Measurements from ENCODE around the gene LIN7C. TPM values are rescaled to one million over a fixed set of nuclear protein-coding genes. Genes with fewer than 3 reads are reported as not detected.

The LIN7C gene
- total RNA-seq, 2 donors from 2014 or later: 18.8 to 23.7 TPM

DNA sequence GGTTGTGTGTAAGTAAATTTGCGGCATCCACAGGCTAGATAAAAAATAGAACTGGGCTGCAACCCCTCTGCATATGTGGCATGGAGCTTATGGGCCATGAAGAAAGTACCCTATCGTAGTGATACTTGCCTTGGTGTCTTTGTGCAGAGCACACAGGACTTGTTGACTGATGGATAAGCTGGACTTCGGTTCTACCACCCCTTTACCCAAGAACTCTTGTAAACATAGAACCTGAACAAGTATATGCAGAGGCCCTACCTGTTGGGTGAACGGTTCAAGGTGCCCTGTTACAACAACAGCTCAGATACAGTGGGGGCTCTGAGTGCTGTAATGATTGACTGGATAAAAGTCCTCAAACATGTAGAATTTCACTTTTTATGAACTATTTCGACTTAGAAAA, 30.9 kb downstream of the LIN7C start:
- H3K27me3 ChIP-seq: no peaks in the 10 kb centered on the region
- no peak overlapping the region for H3K27ac ChIP-seq
- H3K36me3 ChIP-seq: no peaks in the 10 kb centered on the region
- TF ChIP-seq, protein P1, sequence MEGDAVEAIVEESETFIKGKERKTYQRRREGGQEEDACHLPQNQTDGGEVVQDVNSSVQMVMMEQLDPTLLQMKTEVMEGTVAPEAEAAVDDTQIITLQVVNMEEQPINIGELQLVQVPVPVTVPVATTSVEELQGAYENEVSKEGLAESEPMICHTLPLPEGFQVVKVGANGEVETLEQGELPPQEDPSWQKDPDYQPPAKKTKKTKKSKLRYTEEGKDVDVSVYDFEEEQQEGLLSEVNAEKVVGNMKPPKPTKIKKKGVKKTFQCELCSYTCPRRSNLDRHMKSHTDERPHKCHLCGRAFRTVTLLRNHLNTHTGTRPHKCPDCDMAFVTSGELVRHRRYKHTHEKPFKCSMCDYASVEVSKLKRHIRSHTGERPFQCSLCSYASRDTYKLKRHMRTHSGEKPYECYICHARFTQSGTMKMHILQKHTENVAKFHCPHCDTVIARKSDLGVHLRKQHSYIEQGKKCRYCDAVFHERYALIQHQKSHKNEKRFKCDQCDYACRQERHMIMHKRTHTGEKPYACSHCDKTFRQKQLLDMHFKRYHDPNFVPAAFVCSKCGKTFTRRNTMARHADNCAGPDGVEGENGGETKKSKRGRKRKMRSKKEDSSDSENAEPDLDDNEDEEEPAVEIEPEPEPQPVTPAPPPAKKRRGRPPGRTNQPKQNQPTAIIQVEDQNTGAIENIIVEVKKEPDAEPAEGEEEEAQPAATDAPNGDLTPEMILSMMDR (IDR thresholded peaks at IDR 0.05): no peak
- H3K4me3 ChIP-seq: no peak overlapping the region
- H3K9me3 ChIP-seq: no peaks in the 10 kb centered on the region
- no peak for DNase-seq (ENCODE audit: low spot score)
- peaks cover 0 to 13% of the 10 kb centered on the region in 2 donors for H3K4me1 ChIP-seq

DNA sequence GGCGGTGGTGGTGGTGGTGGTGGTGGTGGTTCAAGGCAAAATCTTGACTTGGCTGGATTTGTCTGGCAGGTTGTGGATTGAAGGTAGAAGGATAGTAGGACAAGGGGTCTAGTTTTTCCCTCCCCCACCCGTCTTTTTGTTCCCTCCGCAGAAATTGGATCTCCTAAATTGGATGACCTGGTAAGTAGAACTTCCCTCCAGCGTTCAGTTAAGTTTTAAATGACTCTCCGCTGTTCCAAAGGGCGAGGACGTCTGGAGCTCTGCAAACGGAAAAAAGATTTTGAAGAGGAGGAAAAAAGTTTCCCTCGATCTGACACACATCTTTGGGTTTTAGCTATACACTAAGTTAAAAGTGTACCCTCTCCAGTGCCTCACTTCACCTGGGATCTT, 33.6 kb downstream of the LIN7C start:
- no peaks in the 10 kb centered on the region for H3K9me3 ChIP-seq
- H3K4me1 ChIP-seq: peaks cover 0 to 38% of the 10 kb centered on the region in 2 donors
- peak overlapping the region; percentile 82 to 90 for H3K27ac ChIP-seq
- no peaks in the 10 kb centered on the region for H3K27me3 ChIP-seq
- H3K4me3 ChIP-seq: peak overlapping the region; percentile 82 to 87
- DNase-seq (ENCODE audit: low spot score): no peak
- TF ChIP-seq, protein P1 (IDR thresholded peaks at IDR 0.05): no peak
- H3K36me3 ChIP-seq: no peaks in the 10 kb centered on the region

DNA sequence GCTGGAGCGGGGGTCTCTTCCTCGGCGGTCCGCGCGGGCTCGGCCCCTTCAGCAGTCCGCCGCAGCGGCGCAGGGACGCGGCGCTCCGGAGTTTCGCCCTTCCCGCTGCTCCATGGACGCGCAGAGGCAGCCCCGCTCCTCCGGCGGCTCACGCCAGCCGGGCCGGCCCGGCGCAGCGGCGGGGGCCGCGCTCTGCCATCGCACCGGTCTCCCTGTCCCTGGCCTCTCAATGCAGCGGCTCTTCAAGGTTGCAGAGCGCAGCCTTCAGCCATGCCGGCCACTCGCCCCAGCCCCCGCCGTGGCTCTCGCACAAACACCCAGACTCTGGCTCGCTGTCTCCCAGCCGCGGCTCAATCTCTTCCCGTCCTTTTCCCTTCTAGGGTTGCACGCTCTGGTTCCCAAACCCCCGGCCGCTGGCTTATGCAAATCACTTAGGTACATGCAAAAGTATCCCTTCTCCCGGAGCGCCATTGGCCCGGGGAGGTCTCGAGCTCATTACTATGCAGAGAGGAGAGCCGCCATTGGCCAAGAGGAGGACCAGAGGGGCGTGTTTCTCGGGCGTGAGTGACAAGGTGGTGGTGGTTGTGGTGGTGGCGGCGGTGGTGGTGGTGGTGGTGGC, 34.1 kb downstream of the LIN7C start, which contains the start of gene LGR4:
LGR4 (minus strand) TSS at position 393 of the 619 bp plus-strand sequence. CDS start 488 bp downstream, outside the sequence.
- no peaks in the 10 kb centered on the region for H3K9me3 ChIP-seq

DNA sequence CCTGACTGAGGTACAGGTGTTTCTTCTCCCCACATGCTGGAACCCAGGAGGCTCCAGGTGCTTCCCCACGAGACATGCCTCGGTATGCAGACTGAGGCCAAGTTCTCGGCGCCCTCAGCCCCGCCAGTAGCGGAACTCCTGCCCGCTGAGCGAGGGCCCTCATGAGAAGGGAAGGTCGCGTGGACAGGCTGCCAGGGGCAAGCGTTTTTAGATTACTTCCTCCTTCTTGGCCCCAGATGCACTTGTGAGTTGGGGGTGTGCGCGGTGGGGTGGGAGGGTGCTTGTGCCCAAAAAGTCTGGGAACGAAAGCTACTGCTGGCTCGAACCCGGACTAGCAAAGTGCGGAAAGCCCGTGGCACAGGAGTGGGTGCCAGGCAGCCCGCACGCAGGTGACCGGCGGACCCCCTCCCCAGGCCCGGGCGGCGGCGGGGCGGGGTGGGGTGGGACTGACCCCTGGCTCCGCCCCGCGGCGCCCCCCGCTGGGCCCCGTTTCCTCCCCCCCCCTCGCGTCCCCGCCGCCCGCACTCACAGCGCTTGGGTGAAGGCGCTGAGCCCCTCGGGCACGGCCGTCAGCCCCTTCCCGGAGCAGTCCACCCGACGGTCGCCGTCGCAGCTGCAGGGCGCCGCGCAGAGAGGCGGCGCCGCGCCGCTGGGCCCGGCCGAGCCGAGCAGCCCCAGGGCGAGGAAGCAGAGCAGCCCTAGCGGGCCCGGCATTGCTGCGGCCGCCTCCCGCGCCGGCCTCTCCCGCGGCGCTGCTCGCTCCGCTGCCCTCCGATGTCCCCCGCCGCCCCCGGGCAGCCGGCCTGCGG, 34.8 kb downstream of the LIN7C start:
- Histone ChIP-seq H3K9me3 (no peaks in the 10 kb centered on the region), H3K36me3 (no peaks in the 10 kb centered on the region), H3K27ac (peak overlapping the region; percentile 82 to 90), H3K27me3 (no peaks in the 10 kb centered on the region), H3K4me3 (peak overlapping the region; percentile 82 to 87), H3K4me1 (peaks cover 0 to 43% of the 10 kb centered on the region in 2 donors)
- TF ChIP-seq, protein P1 (IDR thresholded peaks at IDR 0.05): no peak
- no peak for DNase-seq (ENCODE audit: low spot score)

More for the DNA sequence above, 34.1 kb downstream of the LIN7C start, which contains the start of gene LGR4:
- H3K36me3 ChIP-seq: no peaks in the 10 kb centered on the region
- H3K4me3 ChIP-seq: peak within 1 kb of the TSS; percentile 82 to 87
- peaks cover 0 to 43% of the 10 kb centered on the region in 2 donors for H3K4me1 ChIP-seq
- DNase-seq (ENCODE audit: low spot score): peak; percentile 98
- H3K27me3 ChIP-seq: no peaks in the 10 kb centered on the region
- H3K27ac ChIP-seq: peak within 1 kb of the TSS; percentile 82 to 90
- TF ChIP-seq, protein P1 (IDR thresholded peaks at IDR 0.05): no peak

DNA sequence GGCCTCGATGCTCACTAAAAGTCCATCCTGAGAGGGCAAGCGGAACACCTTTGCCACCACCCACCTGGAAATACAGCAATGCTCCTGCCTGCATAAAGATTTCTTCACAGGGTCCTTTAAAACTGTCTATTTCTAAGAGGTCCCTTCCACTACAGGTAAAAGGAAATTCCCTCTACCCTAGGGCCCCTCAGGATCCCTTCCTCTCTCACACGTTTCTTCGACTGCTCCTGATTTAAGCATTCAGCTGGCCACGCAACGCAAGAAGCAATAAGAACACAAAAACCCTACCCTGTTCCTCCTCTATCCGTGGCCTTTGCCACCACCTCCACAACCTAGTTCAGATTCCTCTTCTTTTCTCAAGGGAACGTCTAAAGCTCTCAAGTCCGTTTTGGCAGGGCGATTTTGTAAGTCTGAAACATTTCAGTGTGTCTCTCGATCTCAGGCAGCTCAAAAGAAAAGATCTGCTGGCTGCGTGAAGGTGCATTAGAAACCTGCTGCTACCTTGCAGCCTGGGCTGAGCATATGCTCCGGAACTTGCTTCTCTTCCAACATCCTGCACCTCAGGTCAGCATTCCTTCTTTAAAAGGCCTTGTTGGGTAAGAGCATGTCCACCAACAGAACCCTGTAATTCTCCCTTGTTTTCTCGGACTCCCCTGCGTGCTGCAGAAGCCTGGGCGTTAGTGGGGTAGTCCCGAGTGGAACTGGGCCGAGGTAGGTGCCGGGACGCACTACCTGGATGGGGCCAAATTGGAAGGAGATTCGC, 35.6 kb downstream of the LIN7C start:
- no peaks in the 10 kb centered on the region for H3K27me3 ChIP-seq
- no peaks in the 10 kb centered on the region for H3K9me3 ChIP-seq
- peaks cover 0 to 49% of the 10 kb centered on the region in 2 donors for H3K4me1 ChIP-seq
- DNase-seq (ENCODE audit: low spot score): no peak
- peak overlapping the region; percentile 82 to 87 for H3K4me3 ChIP-seq
- TF ChIP-seq, protein P1 (IDR thresholded peaks at IDR 0.05): no peak
- no peaks in the 10 kb centered on the region for H3K36me3 ChIP-seq
- peak overlapping the region; percentile 82 to 90 for H3K27ac ChIP-seq
